Measurements from ENCODE around the gene SNRNP40. TPM values are rescaled to one million over a fixed set of nuclear protein-coding genes. Genes with fewer than 3 reads are reported as not detected.

Gene SNRNP40
- total and polyA plus RNA-seq, 10 of the 15 experiments (the other 5 are each of a cell fraction or from before 2014, with no cell fraction given): 34.9 to 212 (median 115) TPM

GRCh38 chr1:31228986-31229385 is 67.6 kb downstream of the SNRNP40 start (continued):
- TF ChIP-seq, protein P1, sequence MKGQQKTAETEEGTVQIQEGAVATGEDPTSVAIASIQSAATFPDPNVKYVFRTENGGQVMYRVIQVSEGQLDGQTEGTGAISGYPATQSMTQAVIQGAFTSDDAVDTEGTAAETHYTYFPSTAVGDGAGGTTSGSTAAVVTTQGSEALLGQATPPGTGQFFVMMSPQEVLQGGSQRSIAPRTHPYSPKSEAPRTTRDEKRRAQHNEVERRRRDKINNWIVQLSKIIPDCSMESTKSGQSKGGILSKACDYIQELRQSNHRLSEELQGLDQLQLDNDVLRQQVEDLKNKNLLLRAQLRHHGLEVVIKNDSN (IDR thresholded peaks at IDR 0.05; ENCODE audit: borderline replicate concordance, extremely low read length, insufficient read depth, low read depth, low read length): no peak
- TF ChIP-seq EGR1 (IDR thresholded peaks at IDR 0.05; ENCODE audit: borderline replicate concordance in 1 of 2, low read depth in 2 of 2, low read length in 2 of 2) (no peak), SMARCA5 (IDR thresholded peaks at IDR 0.05) (no peak), TBL1XR1 (IDR thresholded peaks at IDR 0.05; ENCODE audit: low read depth, low read length) (no peak), ZBTB33 (IDR thresholded peaks at IDR 0.05) (no peak), NFXL1 (IDR thresholded peaks at IDR 0.05; ENCODE audit: borderline replicate concordance) (no peak)

DNA sequence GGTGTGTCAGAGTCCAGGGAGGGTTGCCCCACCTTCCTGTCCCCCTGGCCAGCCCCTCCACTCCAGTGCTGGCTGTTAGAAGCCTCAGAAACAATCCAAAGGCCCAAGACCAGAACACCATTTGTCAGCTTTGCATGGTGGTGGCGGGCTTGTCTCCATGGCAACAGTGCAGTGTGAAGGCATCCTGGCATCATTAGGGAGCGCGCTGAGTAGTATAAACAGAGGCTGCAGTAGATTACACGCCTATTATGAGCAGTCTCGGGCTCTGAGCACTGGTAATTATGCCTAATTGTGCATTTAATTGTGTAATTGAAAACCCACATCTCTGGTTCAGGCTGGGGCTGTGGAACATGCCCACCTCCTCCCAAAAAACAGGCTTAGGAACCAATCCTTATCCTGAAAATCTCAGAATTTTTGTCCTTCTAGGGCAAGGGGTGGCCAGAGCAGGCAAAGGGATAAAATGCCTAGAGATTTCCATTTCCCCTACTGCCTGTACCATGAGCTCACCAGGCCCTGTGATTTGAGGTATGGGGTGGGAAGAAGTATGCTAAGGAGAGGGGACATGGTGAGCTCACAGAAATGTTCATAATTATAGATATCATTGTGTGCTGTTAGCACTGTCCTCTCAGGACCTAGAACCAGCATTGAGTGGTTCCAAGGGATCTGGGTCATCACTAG is 68.6 kb downstream of the SNRNP40 start:
- ATAC-seq: no peak
- POLR2A ChIA-PET: no interaction called here
- in situ Hi-C loops (cut with MboI): no loop called here
- no peak for TF ChIP-seq ZBTB11 (CRISPR knock-in tag; IDR thresholded peaks at IDR 0.05)
- TF ChIP-seq NRF1 (conservative IDR thresholded peaks at IDR 0.05; ENCODE audit: low read depth, low read length): no peak
- no peak for TF ChIP-seq SUPT20H (IDR thresholded peaks at IDR 0.05; ENCODE audit: borderline replicate concordance, control insufficient read depth, low read depth, low read length)
- no peak for TF ChIP-seq KDM1A (IDR thresholded peaks at IDR 0.05; ENCODE audit: borderline replicate concordance)
- no peak for TF ChIP-seq MYC (IDR thresholded peaks at IDR 0.05; ENCODE audit: insufficient read depth, insufficient read length, insufficient replicate concordance, low read length, severe bottlenecking)
- TF ChIP-seq HDAC6 (IDR thresholded peaks at IDR 0.05; ENCODE audit: unreplicated experiment): no peak
- no peak for TF ChIP-seq ETV6 (conservative IDR thresholded peaks at IDR 0.05 in 1 of 2, IDR thresholded peaks at IDR 0.05 in 1 of 2; ENCODE audit: borderline replicate concordance in 1 of 2, low read depth in 1 of 2)

More for the DNA sequence above, 68.6 kb downstream of the SNRNP40 start:
- no peaks in the 10 kb centered on the region for H3K27me3 ChIP-seq (replicated peaks in 1 of 2; ENCODE audit: control insufficient read depth in 2 of 2, insufficient read depth in 2 of 2, low read length in 1 of 2)
- H3K79me2 ChIP-seq (ENCODE audit: control insufficient read depth, insufficient read depth, low read length): no peaks in the 10 kb centered on the region
- no peak overlapping the region for H3K27ac ChIP-seq (ENCODE audit: control insufficient read depth, insufficient read depth)
- no peak for DNase-seq (ENCODE audit: low read depth, low spot score)
- no peak for FAIRE-seq
- H4K20me1 ChIP-seq (ENCODE audit: control insufficient read depth, insufficient read depth): no peaks in the 10 kb centered on the region
- no peak overlapping the region for H3K4me2 ChIP-seq (ENCODE audit: control insufficient read depth, insufficient read depth)
- ChIA-PET SMC1A (ENCODE audit: uncharacterized antibody, unreplicated experiment) (no interaction called here), CTCF (no interaction called here), RAD21 (ENCODE audit: unreplicated experiment) (no interaction called here)
- H3K9me3 ChIP-seq (replicated peaks; ENCODE audit: control insufficient read depth, insufficient read depth, low read length): no peaks in the 10 kb centered on the region
- no peak overlapping the region for H3K4me3 ChIP-seq
- H3K4me1 ChIP-seq (ENCODE audit: control insufficient read depth, insufficient read depth, low read length): no peaks in the 10 kb centered on the region
- intact Hi-C loops (cut with micrococcal nuclease; ENCODE audit: unreplicated experiment): no loop called here
- no peaks in the 10 kb centered on the region for H3K36me3 ChIP-seq (ENCODE audit: control insufficient read depth in 2 of 2, insufficient read depth in 2 of 2, low read length in 1 of 2)
- no peak overlapping the region for H3K9ac ChIP-seq (ENCODE audit: control insufficient read depth, insufficient read depth, low read length)
- WGBS (ENCODE audit: insufficient coverage, insufficient replicate concordance, low lambda C conversion rate, missing lambda C conversion rate): 40% methylated on average over 5 of the region's 5 CpGs
- no peak overlapping the region for H2AFZ ChIP-seq (ENCODE audit: control insufficient read depth, low read depth, low read length)
- BruUV-seq (replicated peaks): no TSS peak

All from GM12878 (cell line).